GM21528 (cell line): ENCODE results near the gene CARHSP1.
"Not testable (repeated sequence)": the region's sequence is repeated elsewhere in the genome, so short reads cannot be mapped to it uniquely, and the experiment has no call there.

ENCODE experiments used
- ATAC-seq: cut with Tn5 transposase; IDR thresholded peaks from one replicate; pipeline ENCODE4 v1.9.1; 2021; ENCODE audit warnings: mild to moderate bottlenecking, moderate library complexity; ENCODE audit not compliant: unreplicated experiment, low FRiP score

The CARHSP1 gene

DNA sequence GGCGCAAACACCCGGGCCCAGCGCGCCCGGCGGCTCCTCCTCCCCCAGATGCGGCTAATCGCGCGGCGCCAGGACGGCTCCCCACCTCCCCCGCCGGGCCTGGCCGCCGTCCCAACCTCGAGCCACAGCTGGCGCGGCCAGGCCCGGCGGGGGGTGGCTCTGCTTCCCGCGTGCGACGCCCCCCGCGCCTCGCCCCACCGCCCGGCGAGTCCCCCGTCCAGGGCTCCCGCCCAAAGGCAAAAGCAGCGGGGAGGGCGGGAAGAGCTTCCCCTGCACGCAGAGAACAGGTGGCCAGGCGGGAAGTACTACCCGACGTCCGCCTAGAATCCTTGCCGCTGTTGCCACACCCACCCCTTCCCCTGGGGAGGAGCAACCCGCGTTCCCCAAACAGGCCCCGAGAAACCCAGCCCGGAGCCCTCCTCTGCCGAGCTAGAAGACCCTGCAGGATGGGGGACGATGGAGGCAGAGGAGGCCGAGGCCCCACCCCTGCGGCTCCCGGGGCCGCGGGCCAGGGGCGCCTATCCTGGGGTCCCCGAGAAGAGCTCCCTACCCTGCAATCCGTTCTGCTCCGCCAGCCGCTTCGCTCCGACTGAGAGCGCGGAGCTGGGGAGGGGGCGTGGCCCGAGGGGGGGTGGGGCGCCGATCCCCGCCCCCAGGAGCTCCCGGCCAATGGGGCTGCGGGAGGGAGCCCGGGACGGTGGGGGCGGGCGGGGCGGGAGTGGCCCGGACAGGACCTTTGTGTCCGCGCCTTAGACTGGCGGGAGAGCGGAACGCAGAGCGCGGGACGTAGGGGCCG, at the start of gene CARHSP1:
TSS of gene CARHSP1 (minus strand) at position 591 of the 796 bp plus-strand sequence. CDS start 9,678 bp downstream, outside the sequence.
- peak; percentile 73 for ATAC-seq

DNA sequence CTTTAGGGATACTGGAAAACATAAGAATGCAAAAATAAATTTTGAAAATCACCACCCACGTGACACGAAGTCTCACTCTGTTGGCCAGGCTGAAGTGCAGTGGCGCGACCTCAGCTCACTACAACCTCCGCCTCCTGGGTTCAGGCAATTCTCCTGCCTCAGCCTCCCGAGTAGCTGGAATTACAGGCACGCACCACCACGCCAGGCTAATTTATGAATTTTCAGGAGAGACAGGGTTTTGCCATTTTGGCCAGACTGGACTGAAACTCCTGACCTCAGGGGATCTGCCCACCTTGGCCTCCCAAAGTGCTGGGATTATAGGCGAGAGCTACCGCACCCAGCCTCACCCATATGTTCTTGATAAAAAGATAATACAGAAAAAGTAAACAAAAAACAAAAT, 48.5 kb upstream of the CARHSP1 start:
- not testable (repeated sequence) for ATAC-seq

DNA sequence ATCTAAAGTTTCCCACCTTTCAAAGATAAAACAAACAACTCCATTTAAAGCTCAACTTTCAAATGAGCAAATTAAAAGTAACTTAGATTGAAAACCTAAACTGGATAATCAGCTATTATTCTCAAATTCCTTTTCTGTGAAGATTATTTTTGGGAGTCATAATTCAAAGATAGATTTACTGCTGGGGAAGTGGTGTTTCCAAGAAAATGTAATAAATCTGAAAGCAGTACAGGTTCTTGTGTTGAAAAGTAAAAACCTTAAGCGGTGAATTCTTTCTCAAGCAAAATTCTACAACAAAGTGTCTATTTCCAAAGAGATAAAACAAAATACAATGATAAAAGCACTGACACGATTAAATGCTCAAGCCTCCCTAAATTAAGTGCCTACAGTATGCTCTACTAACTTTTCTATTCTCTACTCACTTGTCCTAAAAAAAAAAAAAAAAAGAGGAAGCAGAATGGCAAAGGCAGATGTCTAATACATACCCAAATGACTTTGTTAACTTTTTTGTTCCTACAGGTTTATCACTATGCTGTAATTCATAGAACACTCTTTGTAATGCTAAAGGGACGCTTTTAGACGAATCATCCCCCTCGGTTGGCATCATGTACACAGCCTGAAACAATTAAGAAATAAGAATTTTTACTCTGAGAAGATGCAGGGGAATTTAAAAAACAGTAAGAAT, 47.9 kb upstream of the CARHSP1 start:
- no peak for ATAC-seq

DNA sequence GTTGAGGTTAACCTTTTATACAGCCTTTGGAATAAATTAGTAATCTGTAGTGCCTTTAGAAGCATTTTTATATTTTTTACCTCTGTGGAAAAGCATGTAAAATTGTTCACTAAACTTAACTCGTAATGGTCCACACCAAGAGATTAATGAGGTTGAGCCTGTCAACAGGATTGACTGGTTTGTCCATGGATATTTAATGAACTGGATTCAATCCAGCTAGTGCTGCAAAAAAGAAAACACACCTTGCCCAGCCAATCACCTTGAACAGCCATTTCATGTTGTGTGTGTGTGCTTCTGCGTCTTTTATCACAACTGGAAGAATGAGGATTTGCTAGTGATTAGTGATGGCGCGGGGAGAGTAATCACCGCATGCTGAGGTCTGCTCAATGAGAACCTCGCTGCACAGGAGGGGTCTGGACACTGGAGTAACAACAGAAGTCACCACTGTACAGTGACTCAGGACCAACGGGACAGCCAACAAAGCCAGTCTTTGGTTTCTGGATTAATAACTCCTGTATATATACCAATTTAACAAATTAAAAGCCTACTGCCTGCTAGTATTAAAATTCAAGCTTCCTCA, 47.0 kb upstream of the CARHSP1 start:
- ATAC-seq, result no peak

DNA sequence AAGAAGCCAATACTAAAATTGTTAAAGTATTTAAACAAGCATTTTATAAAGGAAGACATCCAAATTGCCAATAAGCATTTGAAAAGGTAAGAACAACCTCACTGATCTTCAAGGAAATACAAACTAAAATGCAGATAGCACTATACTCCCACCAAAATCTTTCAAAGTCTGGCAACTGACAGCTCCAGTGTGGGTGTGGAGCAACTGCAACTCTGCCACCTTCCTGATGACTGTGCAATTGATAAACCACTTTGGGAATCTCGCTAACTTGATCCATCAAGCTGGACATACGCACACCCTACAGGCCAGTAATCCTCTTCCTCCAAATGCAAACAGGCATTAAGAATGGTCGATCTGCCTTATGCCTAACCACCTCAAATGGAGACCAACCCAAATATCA, 45.3 kb upstream of the CARHSP1 start:
- ATAC-seq, result no peak

DNA sequence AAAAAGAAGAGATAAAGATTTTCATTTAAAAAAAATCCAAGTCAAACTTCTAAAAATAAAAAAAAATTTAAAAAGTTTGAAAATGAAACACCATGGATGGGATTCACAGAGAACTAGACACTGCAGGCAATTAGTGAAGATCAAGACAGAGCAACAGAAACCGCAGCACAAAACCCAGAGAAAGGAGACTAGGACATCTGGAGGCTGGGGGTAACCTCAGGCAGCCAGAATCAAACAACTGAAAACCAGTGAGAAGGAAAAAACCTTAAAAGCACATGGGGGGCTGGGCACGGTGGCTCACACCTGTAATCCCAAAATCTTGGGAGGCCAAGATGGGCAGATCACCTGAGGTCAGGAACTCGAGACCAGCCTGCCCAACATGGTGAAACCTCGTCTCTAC, 44.0 kb upstream of the CARHSP1 start:
- ATAC-seq, result no peak

DNA sequence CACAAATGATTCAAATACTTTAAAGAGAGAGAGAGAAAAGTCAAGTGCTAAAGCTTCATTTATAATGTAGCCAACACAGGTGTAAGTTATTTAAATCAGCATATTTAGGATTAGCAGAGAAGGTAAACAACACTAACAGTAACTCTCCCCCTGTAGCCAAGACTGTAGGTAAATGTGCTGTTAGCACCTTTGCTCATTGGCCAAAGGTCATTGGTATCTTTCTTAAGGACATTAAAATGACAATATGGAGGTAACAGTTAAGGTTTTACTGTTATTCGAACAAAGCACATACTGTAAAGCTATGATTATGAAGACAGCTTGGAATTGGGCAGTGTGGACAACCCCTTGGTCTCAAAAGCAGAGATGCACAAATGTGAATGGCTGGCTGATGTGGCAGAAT, 42.0 kb upstream of the CARHSP1 start:
- no peak for ATAC-seq

DNA sequence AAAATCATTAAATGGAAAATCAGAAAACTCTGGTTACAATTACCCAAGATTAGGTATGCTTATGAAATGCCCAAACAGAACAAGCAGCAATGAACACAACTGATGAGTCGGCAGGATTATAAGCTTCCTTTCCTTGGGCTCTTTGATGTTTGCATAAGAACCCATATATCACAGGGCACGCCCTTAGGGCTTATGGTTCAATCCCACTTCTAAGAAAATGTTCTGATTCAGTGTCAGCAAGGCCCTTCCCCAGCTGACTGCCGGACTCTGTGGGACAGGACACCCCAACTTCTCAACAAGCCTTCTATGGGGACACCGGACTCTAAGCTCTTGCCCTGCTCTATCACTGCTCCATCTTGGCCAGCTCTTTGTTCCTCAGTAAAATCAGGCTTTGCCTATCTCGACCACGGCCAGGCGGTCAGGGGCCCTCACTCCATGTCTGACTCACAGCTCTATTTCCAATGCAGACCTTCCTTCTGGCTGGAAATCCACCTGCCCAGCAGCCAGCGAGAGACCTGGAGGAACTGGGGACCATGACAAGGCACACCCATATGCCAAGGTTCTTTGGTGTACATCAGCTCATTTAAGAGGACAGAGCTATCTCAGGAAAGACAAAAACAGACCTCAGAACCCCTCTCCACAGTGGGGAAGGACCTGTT, 40.1 kb upstream of the CARHSP1 start:
- ATAC-seq, result no peak

DNA sequence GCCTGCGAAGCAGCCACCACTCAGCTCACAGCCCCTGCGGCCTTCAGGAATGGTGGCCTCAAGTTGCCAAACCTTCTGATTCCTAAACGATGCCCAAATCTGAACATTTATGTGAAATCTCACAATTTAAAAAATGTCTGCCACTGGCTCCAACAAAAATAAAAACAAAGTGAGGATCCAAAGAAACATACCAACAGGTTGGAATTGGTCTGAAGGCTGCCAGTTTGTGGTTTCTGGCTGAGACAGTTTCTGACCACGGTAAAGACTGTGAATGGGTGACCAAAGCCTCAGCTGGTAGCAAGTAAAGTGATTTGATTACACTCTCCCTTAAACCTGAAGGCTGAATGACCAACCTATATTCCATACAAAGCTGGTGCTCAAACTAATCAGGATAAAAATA, 38.3 kb upstream of the CARHSP1 start:
- ATAC-seq, result no peak

DNA sequence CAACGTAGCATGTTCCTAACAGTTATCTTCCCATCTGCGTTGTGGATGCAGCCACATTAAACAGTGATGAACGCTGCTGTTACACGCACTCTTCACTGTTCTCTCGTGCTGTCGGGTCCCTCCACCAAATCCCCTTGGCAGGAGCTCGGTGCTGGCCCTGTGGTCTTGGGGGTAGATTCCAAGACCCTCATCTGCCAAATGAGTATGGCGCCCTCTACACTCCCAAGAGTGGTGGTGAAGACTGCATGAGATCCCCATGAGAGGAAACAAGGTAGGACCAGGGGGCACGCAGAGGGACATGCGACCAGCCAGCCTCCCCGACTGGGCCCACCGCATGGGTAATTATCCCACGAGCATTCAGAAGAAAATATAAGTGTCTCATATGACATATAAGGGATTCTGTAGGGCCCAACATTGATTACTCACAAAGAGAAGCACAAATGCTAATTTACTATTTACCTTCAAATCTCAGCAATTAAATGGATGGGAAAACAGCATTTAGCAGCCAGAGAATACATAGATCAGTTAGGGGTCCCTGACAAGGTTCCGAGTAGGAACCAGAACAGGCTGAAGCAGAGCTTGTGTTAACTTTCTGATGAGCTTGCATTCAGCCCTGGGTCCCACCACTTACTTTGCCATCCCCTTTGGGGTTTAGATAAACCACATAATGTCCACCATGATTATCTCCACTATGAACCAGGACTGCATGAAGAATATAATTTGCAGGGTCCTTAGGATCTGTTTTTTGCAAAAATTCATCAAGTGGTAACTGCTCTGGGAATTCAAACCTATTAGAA, 37.2 kb upstream of the CARHSP1 start:
- no peak for ATAC-seq

DNA sequence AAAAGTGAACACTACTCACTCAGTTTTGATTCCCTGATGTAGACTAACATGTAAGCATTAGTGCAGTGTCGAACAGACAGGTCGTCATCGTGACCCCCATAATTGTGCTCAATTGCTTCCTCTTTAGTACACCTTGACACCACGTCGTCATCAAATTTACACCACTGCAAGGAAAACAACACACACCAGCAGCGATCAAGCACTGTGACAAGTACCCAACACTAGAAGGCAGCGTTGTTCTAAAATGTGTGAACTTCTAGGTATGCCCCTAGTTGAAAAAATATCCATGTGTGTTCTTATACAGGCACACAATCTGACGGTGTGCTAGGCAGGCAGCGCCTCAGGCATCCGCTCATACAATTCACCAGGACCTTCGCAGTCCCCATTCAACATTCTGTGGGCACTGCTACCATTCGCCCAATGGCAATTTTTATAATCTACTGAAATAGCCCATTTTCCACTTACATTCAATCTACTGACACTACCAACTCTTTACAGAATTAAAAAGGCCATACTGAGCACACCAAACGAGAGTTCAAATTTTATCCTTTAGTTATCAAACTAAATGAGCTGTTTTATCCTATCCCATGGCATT, 36.5 kb upstream of the CARHSP1 start:
- no peak for ATAC-seq

DNA sequence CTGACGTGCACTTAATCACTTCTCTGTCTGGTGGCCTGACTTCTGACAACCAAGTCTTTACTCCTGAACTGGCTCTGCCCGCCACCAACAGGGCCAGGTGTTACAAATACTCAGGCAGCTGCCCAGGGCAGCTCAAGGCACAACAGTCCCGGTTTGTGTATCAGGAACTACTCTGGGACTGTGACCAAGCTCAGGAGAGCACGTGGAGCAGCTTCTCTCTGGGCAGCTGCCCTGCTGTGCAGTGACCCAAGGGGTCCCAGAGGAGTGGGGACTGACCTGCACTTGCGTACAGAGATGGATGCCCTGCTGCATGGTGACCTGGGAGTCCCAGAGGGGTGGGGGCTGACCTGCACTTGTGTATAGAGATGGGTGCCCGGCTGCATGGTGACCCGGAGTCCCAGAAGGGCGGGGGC, 35.2 kb upstream of the CARHSP1 start:
- ATAC-seq, result no peak

DNA sequence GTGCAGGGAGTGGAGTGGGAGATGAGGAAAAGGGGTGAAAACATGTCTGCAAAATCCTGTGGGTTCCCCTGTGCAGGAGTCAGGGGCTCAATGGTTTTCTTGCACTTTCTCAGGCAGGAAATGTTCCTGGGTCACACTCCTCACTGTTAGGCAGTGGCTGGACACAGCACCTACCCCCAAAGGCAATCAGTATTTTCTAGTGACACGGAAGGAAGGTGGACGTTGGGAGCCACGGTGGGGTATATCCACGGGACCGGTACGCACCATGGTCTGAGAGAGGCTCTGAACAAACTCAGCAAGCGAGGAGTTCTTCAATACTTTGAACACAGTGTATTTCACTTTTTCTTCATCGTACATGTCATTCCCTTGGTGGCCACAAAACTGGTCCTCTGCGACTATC, 34.2 kb upstream of the CARHSP1 start:
- no peak for ATAC-seq

DNA sequence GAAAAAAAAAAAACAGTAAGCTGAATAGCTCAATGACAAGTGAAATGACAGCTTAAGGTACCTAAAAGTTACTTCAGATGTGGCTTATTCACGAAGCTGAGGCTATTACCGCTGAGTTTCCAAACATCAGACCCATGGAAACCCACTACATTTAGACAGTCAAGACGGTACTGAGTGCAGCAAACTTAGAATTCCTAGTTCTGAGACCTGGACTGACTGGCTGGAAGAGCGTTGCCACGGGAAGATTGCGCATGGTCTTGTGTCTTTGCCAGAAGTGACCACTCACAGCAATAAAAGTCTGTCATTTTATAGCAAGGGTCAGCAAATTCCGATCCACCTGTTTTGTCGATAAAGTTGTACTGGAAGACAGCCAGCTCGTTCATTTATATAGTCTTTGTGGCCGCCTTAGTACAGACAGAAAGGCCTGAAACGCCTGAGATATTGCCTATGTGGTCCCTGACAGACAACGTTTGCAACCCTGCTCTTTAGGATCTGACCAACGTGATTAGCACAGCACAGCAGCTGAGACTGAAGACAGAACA, 32.6 kb upstream of the CARHSP1 start:
- ATAC-seq, result no peak

DNA sequence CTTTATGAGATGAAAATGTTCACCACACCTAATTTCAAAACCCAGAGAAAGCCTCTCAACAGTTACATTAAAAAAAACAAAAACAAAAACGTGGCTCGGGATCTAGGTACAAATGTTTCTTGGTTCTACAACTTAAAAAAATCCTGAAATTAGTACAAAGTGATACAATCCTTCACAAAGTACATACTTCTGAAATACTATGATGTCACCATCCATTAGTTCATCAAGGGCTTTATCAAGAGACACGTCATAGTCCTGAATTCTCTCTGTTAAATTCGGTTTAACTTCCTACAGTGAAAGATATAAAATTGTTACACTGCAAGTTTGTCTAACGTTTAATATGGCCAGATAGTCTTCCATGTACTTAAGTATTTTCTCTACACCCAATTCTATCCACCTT, 31.5 kb upstream of the CARHSP1 start:
- ATAC-seq, result no peak

DNA sequence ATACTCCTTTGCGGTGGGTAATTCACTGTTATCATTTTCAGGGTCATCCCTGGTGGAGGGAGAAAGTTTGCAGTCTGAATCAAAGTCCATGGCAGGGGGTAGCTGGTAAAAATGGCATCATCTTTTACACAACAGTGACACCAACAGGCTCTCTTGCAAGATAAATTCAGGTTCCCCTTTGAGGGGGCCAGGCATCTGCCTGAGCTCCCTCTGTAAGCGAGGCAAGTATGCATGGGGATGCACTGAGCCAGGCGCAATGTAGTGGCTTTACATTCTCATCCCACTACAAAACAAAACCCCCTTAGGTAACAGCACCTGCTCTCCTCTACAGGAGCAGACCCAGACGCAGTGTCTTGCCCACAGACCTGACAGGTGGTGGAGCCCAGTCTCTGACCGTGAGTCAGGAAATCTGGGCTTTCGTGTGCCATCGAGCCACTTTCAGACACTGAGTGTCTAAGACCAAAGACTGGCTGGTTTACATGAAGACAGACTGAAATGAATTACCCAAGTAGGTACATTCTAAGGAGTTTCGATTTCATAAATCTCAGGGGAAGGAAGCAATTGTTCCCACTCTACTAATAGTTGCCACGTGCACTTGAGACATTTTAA, 31.0 kb upstream of the CARHSP1 start:
- no peak for ATAC-seq

DNA sequence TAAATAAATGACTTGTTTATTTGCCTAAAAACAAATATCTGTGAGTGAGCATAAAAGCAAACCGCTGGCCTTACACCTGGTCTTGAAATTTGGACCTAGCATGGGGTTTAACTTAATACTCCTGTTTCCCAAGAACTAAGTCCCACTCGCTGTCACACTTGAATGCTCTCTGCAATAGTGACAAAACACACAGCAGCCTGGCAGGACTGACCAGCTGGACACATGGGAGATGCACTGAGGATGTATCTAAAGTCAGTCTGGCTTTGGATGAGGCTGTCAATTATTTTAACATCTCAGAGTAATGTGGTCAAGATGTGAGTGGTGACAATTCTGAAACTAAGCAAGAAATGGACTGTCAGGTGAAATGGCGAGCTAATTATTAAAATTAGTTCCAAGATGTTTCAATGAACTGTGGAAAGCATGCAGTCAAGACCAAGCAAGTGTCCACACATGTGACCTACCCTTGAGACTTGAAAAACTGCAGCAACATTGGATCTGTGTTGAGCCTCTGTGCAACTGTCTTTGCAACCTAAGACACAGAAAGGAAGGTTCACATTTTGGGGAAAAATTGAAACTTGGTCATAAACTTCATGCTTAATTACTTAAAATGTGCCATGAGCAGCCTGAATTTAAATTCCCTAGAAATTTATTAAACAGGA, 30.0 kb upstream of the CARHSP1 start:
- no peak for ATAC-seq

DNA sequence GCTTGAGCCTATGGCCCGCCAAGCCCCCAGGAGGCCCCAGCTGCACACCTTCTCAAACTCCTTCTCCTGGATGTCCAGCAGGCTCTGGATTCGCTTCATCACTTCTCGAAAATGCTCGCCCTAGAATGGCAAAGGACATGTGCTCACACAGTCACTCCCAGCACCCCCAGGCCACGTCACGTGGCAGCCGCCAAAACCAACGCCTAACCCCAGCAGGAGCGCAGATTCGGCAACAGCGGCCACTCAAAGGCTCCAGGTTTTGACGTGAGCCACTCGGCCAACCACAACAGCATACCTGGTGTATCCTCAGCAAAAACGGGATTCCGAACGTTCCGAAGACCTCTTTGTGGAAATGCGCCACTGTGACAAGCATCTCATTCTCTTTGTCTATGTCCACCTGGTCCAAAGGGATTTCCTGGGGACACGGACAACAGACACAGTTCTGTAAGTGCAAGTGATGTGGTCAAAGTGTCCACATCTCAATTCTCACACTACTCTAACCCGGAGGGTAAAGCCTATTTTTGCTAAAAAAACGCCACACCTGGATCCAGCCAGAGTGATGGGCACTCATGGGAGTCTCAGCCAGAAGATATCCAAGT, 26.0 kb upstream of the CARHSP1 start:
- no peak for ATAC-seq
